ENCODE measurements around the gene CABLES2. TPM values are rescaled to one million over a fixed set of nuclear protein-coding genes. Genes with fewer than 3 reads are reported as not detected.

The CABLES2 gene
- total and polyA plus RNA-seq, 9 of the 15 experiments (the other 6 are each of a cell fraction or from before 2014, with no cell fraction given) = 0.46 to 4.2 (median 1.6) TPM

DNA sequence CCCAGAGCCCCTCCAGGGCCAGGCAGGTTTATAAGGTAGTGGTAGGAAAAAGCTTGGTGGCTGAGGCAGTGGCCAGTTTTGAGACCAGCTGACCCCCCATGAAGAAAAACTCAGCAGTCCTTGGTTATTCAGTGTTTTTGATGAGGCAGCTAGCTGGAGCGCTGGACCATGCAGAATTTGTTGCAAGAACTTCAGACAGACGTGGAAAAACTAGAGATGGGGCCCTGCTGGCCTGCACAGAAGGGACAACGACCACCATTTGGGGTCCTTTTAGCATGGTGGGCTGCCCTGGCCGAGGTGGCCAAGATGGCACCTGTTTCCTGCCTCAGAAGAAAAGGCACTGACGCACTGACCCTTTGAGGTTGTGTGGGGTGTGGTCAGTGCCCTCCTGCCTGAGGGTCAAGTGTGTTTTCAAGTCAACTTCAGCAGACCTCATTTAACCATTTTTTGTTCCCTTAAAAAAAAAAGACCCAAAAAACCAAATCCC, 17.4 kb downstream of the CABLES2 start:
- in situ Hi-C loops (cut with MboI) (no loop called here), intact Hi-C loops (cut with micrococcal nuclease) (loop anchor here (10.0 kb wide), 1 partner anchor 245 kb away; the partner anchor contains the start of genes PSMA7 and SS18L1)
- Histone ChIP-seq H3K4me3 (no peak overlapping the region), H3K9me3 (replicated peaks; ENCODE audit: control insufficient read depth, insufficient read depth, low read depth, low read length) (no peaks in the 10 kb centered on the region), H3K27me3 (ENCODE audit: control insufficient read depth in 2 of 2, insufficient read depth in 2 of 2, low read length in 2 of 2) (no peaks in the 10 kb centered on the region), H2AFZ (ENCODE audit: low read depth, low read length) (no peak overlapping the region), H3K36me3 (ENCODE audit: control insufficient read depth, insufficient read depth, low read length) (peaks cover 46% of the 10 kb centered on the region), H3K4me2 (ENCODE audit: insufficient read depth, low read length) (no peak overlapping the region), H3K4me1 (replicated peaks in 1 of 2; ENCODE audit: control insufficient read depth in 2 of 2, insufficient read depth in 2 of 2, low read length in 2 of 2) (peaks cover 11 to 56% of the 10 kb centered on the region in 2 experiments; a peak in 4 of 5 replicates), H3K27ac (ENCODE audit: extremely low read depth, low read depth, low read length) (no peak overlapping the region), H3K9me1 (ENCODE audit: control insufficient read depth, insufficient read depth, low read length) (peaks cover 12% of the 10 kb centered on the region), H3K9ac (ENCODE audit: insufficient read depth in 1 of 2, low read depth in 2 of 2, low read length in 2 of 2) (no peak overlapping the region), H4K20me1 (replicated peaks; ENCODE audit: control insufficient read depth, insufficient read depth, low read length) (peaks cover 9% of the 10 kb centered on the region), H3K79me2 (ENCODE audit: control insufficient read depth, insufficient read depth, low read length) (peaks cover 50% of the 10 kb centered on the region)
- WGBS (ENCODE audit: insufficient coverage, low coverage, missing lambda C conversion rate) = 94% methylated on average over 2 of the region's 5 CpGs
- FAIRE-seq (no peak), DNase-seq (ENCODE audit: extremely low read depth in 1 of 4, low spot score in 3 of 4) (no peak), ATAC-seq (no peak)
- POLR2A ChIA-PET = interaction anchor here (0.9 to 5.1 kb wide), 3 partner anchors 12 to 24 kb away, joined by 3 to 28 read pairs (median 3); no protein-coding TSS in a partner anchor
- TF ChIP-seq MYNN (IDR thresholded peaks at IDR 0.05) = peak; percentile 47; the same call in 1 of the 2 replicates
- no peak for TF ChIP-seq MYNN (CRISPR knock-in tag; IDR thresholded peaks at IDR 0.05)
- TF ChIP-seq SUPT5H (IDR thresholded peaks at IDR 0.05) = peak; percentile 21
- TF ChIP-seq, protein P1, sequence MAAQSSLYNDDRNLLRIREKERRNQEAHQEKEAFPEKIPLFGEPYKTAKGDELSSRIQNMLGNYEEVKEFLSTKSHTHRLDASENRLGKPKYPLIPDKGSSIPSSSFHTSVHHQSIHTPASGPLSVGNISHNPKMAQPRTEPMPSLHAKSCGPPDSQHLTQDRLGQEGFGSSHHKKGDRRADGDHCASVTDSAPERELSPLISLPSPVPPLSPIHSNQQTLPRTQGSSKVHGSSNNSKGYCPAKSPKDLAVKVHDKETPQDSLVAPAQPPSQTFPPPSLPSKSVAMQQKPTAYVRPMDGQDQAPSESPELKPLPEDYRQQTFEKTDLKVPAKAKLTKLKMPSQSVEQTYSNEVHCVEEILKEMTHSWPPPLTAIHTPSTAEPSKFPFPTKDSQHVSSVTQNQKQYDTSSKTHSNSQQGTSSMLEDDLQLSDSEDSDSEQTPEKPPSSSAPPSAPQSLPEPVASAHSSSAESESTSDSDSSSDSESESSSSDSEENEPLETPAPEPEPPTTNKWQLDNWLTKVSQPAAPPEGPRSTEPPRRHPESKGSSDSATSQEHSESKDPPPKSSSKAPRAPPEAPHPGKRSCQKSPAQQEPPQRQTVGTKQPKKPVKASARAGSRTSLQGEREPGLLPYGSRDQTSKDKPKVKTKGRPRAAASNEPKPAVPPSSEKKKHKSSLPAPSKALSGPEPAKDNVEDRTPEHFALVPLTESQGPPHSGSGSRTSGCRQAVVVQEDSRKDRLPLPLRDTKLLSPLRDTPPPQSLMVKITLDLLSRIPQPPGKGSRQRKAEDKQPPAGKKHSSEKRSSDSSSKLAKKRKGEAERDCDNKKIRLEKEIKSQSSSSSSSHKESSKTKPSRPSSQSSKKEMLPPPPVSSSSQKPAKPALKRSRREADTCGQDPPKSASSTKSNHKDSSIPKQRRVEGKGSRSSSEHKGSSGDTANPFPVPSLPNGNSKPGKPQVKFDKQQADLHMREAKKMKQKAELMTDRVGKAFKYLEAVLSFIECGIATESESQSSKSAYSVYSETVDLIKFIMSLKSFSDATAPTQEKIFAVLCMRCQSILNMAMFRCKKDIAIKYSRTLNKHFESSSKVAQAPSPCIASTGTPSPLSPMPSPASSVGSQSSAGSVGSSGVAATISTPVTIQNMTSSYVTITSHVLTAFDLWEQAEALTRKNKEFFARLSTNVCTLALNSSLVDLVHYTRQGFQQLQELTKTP (IDR thresholded peaks at IDR 0.05; ENCODE audit: low read depth in 1 of 2, partially characterized antibody in 2 of 2) = no peak
- peak; percentile 44; the same call in 1 of the 2 replicates for TF ChIP-seq POLR2A (conservative IDR thresholded peaks at IDR 0.05)
- CTCF ChIA-PET (ENCODE audit: low intra/inter-chr PET ratio) = no interaction called here
- no TSS peak for BruUV-seq (replicated peaks)

All from K562 (cell line).